HG03521 (cell line): ENCODE results near the gene DVL2.
"Not testable (repeated sequence)": the region's sequence is repeated elsewhere in the genome, so short reads cannot be mapped to it uniquely, and the experiment has no call there.

Experiments used
- ATAC-seq: cut with Tn5 transposase; IDR thresholded peaks from one replicate; pipeline ENCODE4 v1.9.1; 2021; ENCODE audit warnings: mild to moderate bottlenecking, moderate library complexity; ENCODE audit not compliant: unreplicated experiment

Gene DVL2

GRCh38 chr17:7256766-7257456 is 22.6 kb upstream of the DVL2 start:
- no peak for ATAC-seq

DNA sequence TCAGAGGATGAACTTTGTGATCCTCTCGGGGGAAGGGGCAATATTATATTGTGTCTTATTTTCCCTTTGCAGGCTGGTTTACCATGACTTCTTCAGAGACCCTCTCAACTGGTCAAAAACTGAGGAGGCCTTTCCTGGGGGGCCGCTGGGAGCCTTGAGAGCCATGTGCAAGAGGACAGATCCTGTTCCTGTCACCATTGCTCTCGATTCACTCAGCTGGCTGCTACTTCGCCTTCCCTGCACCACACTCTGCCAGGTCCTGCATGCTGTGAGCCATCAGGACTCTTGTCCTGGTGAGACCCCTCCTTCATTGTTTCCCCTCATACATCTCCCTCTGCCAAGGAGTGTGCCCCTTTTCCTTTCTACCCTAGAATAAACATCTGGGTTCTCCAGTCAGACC is 20.2 kb upstream of the DVL2 start:
- ATAC-seq = no peak

DNA sequence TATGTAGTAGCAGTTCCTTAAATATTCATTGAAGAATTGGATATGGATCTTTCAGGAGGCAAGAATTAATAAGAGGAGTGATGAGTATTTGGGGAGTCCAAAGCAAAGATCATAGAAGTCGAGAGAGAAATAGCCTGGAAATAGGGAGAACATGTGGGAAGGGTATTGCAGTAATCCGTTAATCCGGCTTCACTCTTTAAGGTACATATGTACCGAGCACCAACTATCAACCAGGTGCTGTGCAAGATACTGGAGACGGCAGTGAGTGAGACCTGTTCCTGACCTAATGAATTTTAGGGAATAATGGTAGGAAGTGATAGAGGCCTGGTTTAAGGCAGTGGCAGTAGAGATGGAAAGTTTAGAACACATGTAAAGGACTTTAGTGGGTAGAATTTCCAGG is 18.8 kb upstream of the DVL2 start:
- ATAC-seq = no peak

DNA sequence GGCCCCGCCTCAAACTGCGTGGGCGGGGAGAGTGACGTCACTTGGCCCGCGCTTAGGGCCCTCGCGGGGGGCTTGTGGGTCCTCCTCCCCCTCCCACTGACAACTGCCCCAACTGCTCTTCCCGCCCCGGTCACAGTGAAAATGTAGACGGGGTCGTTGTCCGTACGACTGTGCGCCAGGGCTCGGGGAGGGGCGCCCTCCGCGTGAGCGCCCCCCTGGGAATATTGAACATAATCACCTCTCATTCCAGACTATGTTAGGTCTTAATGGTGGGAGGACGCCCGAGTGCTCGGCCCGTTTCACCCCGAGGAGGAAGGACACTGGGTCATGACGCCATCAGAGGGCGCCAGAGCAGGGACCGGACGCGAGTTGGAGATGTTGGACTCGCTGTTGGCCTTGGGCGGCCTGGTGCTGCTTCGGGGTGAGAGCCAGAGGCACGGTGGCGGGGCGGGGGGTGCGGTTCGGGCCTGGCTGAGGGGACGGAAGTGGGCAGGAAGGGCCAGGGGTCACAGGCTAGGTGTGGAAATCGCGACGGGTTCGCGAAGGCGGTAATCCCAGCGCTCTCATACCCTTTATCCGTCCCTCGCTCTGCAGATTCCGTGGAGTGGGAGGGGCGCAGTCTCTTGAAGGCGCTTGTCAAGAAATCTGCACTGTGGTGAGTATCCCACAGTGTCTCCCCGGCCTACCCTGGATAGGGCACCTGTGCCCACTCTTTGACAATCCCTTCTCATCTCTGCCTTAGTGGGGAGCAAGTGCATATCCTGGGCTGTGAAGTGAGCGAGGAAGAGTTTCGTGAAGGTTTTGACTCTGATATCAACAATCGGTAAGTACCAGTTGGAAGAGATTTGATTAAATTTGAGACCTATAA is 18.1 kb upstream of the DVL2 start, which contains the start of gene ELP5:
Gene ELP5, plus strand, starts transcription at position 40 of the 868 bp plus-strand sequence. Its CDS starts 336 bp downstream, at position 376.
- peak; percentile 38 for ATAC-seq

DNA sequence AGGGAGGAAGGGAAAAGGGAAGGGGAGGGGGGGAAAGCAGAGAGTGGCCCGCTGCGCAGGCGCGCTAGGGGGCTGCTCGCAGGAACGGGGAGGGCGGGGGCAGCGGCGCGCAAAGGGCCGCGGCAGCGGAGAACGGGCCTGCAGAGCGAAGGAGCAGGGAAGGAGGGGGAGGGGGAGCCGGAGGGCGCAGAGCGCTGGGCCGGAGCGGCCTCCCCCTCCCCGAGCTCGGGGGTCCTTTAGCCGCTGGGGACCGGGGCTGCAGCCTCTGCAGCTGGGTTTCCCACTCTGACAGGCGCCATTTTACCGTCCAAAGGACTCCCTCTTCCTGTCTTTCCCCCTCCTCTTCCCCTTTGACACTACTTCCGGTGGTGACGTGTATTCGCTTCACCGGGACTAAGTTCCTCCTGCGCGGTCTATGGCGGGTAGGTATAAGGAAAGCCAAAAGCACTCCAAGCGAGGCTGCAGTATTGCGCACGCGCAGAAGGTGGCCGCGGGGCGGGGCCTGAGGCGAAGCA is 17.4 kb upstream of the DVL2 start, which contains the start of gene CTDNEP1:
Gene CTDNEP1, minus strand, starts transcription at position 74 of the 515 bp plus-strand sequence. CDS start 438 bp downstream, outside the sequence.
- peak; percentile 84 for ATAC-seq

- peak; percentile 5 for ATAC-seq
Observed at GRCh38 chr17:7250695-7251627, 16.6 kb upstream of the DVL2 start.

- no peak for ATAC-seq
Observed at GRCh38 chr17:7249830-7250229, 15.5 kb upstream of the DVL2 start.

DNA sequence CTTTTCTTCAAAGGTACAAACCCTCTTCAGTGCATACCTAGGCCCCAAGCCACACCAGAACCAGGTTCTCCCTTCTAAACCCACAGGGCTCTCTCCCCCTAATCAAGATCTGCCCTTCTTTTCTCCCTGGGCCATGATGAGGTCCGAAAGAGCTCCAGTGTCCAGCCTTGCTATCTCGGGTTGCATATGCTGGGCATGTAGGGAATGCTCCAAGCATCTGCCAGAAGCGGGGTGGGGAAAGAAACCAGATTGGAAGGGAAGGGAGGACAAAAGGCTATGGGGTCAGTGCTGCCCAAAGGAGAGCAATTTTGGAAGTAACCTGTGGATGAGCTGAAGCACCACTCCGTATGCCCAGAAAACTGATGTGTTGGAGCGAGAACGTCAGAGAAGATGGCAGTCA is 14.9 kb upstream of the DVL2 start:
- ATAC-seq = no peak

- no peak for ATAC-seq
Observed at GRCh38 chr17:7248796-7249195, 14.5 kb upstream of the DVL2 start.

DNA sequence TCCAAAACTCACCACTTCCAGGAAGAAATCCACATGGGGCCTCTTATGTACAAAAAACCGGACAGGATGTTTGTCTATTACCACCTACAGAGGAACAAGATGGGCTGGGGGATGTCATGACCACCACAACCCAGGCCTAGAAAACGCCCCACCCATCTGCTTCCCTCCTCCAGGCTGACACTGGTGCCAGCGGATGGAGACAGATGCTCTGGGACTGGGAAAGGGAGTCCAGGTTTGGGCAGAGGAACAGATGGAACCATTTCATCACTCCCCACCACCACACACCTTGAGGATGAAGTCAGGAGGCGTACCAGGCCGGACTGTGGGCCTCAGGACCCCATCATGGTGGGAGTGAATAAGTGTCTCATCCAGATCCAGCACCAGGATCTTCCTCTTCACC is 12.5 kb upstream of the DVL2 start:
- no peak for ATAC-seq

DNA sequence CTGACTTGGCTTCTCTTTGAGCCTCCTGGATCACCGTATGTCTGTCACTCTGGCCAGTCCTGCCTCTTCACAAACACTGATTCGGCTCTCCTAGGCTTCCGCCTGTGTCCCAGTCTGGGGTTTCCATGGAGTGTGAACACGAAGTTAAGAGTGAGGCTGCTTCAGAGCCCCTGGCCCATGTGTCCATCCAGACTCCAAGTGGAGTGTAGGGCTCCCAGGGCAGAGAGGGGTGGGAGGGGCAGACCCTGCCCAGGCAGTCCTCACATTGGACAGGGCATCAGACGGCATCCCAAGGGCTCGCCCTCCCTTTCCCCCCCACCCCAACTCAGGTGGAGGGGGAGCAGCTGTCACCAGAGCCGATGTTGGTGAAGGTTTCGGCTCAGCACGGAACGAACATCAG is 9.5 kb upstream of the DVL2 start:
- not testable (repeated sequence) for ATAC-seq

DNA sequence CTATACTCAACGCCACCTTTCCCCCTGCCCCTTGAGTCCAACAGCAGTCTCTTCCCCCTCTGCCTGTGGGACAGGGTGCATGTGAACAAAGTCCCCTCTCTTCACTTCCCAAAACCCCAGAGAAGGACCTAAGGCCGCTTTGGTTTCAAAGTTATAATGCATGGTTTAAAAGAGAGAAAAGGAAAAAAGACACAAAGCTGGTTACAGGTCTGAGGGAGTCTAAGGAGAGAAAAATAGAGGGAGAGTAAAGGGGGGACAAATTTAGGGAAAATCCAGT is 9.1 kb upstream of the DVL2 start:
- ATAC-seq = no peak

DNA sequence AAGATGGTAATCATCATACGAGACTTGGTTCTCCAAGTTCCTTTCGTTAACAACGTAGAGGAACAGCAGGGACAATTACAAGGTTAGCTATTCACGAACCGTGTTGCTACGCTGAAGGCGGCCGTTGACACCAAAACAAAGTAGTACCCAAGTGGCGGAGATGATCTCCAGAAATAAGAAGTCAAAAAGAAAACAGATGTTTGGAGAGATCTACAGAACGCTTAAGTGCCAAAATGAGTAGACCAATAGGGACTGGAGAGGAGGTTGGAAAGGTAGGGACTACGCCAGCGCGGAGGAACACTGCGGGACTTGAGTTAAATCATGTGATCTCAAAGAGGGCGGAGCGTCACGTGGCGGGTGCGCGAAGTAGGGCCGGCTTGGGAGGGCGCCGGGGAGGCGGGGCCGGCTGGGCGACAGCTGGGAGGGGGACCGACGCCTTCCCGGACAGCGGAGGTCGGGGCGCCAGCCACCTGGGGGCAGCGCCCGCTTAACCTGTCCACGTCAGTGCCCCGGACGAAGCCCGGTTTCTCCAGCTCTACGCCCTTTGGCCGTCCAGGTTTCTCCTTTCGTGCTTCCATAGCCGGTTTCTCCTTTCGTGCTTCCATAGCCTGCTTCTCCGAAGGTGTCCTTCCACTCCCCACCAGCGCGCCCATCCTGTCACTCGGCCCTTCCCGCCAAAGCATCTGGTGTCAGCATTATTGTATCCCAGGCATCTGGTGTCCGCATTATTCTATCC is 8.6 kb upstream of the DVL2 start:
- ATAC-seq = peak; percentile 32

- peak; percentile 26 for ATAC-seq
Observed at GRCh38 chr17:7241783-7242716, 7.7 kb upstream of the DVL2 start, which contains the start of gene GABARAP. GABARAP (minus strand) TSS chr17:7242449; CDS start chr17:7242330, 119 bp downstream.

DNA sequence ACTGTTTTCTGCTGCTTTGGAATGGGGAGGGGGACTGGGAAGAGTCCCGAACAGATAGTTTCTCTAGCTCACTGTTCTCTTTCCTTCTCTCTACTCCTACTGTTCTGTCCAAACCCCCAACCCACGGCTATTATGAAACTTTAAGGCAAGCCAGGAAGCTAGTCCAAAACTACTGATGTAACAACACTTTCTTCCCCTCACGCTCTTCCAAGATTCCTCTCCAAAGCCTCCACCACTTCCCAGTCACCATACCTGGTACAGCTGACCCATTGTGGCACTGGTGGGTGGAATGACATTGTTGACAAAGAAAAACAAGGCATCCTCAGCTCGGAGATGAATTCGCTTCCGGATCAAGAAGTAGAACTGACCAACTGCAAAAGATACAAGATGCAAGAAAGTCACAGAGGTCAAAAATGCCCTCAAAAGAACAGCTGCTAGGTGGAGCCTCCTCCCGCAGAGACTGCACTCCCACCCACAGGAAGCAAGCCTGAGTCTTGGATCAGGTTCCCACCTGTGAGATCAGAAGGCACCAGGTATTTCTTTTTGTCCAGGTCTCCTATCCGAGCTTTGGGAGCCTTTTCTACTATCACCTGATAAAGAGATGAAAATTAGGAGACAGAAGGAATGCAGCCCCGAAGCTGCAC is 6.9 kb upstream of the DVL2 start:
- ATAC-seq = no peak

DNA sequence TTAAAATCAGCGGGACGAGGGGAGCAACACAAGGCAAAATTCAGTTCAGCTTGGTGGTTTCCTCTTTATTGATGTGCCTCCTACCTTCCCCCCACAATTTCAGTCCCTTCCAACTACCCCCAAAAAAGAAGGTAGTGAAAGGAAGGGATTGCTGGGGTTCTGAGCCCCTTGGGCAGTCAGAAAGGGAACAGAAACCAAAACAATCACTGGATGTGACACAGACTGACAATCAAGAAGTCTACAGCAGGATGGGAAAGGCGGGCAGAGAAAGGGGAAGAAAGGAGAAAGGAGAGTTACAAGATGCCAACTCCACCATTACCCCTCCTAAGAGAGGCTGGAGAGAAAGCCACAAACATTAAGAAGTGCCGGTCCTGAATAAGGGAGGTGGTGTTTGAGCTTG is 6.1 kb upstream of the DVL2 start:
- ATAC-seq = no peak

DNA sequence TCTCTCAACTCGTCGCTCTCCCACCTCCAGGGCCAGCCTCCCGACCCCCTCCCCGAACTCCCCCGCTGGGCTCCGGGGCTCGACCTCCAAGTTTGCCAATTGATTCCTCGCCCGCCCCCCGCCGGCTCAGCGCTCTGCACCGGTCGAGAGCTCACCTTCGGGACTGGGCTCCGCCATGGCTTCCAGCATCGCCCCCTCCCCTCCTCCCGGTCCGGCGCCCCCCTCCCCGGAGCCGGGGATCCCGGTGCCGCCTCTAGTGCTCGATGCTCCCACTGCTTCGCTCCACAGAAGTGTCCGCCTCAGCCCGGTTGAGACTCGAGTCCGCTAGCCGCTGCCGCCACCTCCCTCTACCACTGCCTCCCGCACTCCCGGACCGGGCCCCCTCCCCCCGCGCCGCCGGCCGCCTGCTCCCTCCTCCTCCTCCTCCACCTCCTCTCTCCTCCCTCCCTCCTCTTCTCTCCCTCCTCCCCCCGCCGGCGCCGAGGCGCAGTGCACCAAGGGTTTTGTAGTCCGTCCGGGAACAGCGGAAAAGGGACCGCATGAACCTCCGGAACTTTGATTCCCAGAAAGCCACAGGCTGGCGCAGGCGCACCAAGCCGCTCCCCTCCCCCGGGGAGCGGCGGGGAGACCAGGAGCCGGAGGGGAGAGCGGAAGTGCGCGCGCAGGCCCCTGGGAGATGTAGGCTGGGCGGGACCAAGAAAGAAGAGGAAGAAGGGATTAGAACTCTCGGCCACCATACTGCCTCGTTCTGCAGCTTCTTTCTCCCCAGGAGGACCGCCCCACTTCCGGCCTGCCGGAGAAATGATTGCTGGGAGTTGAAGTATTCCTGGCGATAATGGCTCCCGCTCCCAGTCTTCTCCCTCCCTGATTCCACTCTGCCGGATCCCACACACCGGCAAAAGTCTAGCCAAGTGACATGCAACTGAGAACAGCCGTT is 5.0 kb upstream of the DVL2 start, which contains the start of gene PHF23:
Gene PHF23, minus strand, starts transcription at position 367 of the 937 bp plus-strand sequence. Its CDS starts 178 bp downstream, at position 189.
- peak; percentile 46 for ATAC-seq
